Hepatocyte (in vitro differentiated cells): ENCODE data around the gene APOA1. TPM values are rescaled to one million over a fixed set of nuclear protein-coding genes. Genes with fewer than 3 reads are reported as not detected.

Experiments used
- DNase-seq: peaks from one replicate; pipeline ENCODE4 v3.0.0-alpha.2; 2016; ENCODE audit warnings: low spot score
- H2AFZ ChIP-seq: fragments of 200-600 bp; sonication (generic); 2 replicates; pipeline ENCODE4 v1.6.0; 2016; ENCODE audit warnings: antibody characterized with exemption, mild to moderate bottlenecking
- H3K27ac ChIP-seq: fragments of 200-600 bp; sonication (generic); 2 replicates; pipeline ENCODE4 v1.5.1; 2016; ENCODE audit warnings: mild to moderate bottlenecking
- H3K27me3 ChIP-seq: fragments of 200-600 bp; sonication (generic); 2 replicates; pipeline ENCODE4 v1.6.1; 2016
- H3K36me3 ChIP-seq: fragments of 200-600 bp; sonication (generic); replicated peaks from 2 replicates; pipeline ENCODE4 v1.5.1; 2016; ENCODE audit warnings: low read depth; ENCODE audit not compliant: insufficient read depth
- H3K4me1 ChIP-seq: fragments of 200-600 bp; sonication (generic); 2 replicates; pipeline ENCODE4 v1.5.1; 2016; ENCODE audit warnings: mild to moderate bottlenecking, moderate library complexity; ENCODE audit not compliant: insufficient read depth
- H3K4me2 ChIP-seq: fragments of 200-600 bp; sonication (generic); 2 replicates; pipeline ENCODE4 v1.6.0; 2016
- H3K4me3 ChIP-seq: fragments of 200-600 bp; sonication (generic); 2 replicates; pipeline ENCODE4 v1.5.1; 2016; ENCODE audit warnings: mild to moderate bottlenecking
- H3K79me2 ChIP-seq: fragments of 200-600 bp; sonication (generic); 2 replicates; pipeline ENCODE4 v1.6.0; 2017; ENCODE audit warnings: mild to moderate bottlenecking
- H3K9me2 ChIP-seq: fragments of 200-600 bp; sonication (generic); replicated peaks from 2 replicates; pipeline ENCODE4 v1.6.0; 2017; ENCODE audit warnings: mild to moderate bottlenecking; ENCODE audit not compliant: insufficient read depth
- H3K9me3 ChIP-seq: fragments of 200-600 bp; sonication (generic); 2 replicates; pipeline ENCODE4 v1.5.1; 2016; ENCODE audit warnings: low read depth, mild to moderate bottlenecking
- H4K20me1 ChIP-seq: fragments of 200-600 bp; sonication (generic); 2 replicates; pipeline ENCODE4 v1.6.0; 2016; ENCODE audit warnings: mild to moderate bottlenecking; ENCODE audit not compliant: insufficient read depth, poor library complexity, severe bottlenecking
- CTCF ChIP-seq: fragments of 200-600 bp; sonication (generic); IDR thresholded peaks from 2 replicates; pipeline ENCODE4 v1.5.1; 2016; ENCODE audit warnings: antibody characterized with exemption, mild to moderate bottlenecking; ENCODE audit not compliant: poor library complexity
- EZH2 ChIP-seq: fragments of 200-600 bp; sonication (generic); IDR thresholded peaks from 2 replicates; pipeline ENCODE4 v1.6.1; 2016; ENCODE audit warnings: antibody characterized with exemption, mild to moderate bottlenecking, borderline replicate concordance
- EZH2phosphoT487 ChIP-seq: fragments of 200-600 bp; sonication (generic); IDR thresholded peaks from one replicate; pipeline ENCODE4 v1.6.1; 2018; ENCODE audit warnings: antibody characterized with exemption, mild to moderate bottlenecking, low read depth, moderate library complexity; ENCODE audit not compliant: unreplicated experiment, severe bottlenecking
- WGBS: methylation state at CpG from one replicate; pipeline ENCODE4 v1.1.6; 2016; ENCODE audit warnings: low lambda C conversion rate; ENCODE audit errors: missing lambda C conversion rate; 5-methylcytosine and 5-hydroxymethylcytosine counted together
- polyA plus RNA-seq: library from polyadenylated mRNA; unstranded; fragments of >200 nt; fragmentation: Nextera tagmentation; extraction: Ambion mirVana; gene quantifications from 2 replicates; pipeline ENCODE4 v1.2.1, GENCODE V29; 2016
- total RNA-seq: library from RNA; depleted of rRNA; stranded (reverse); fragments of >200 nt; gene quantifications from 2 replicates; pipeline ENCODE4 v1.2.3, GENCODE V29; 2014

APOA1 gene
- total and polyA plus RNA-seq, 2 experiments from 2014 or later = 4,253 to 7,624 TPM

GRCh38 chr11:116857936-116858335 lies 20.5 kb upstream of the APOA1 start:
- Histone ChIP-seq H3K4me2 (no peak overlapping the region), H3K27me3 (no peaks in the 10 kb centered on the region), H3K4me3 (no peak overlapping the region), H2AFZ (no peak overlapping the region), H3K9me3 (no peaks in the 10 kb centered on the region), H3K9me2 (no peaks in the 10 kb centered on the region), H4K20me1 (no peaks in the 10 kb centered on the region), H3K79me2 (no peaks in the 10 kb centered on the region), H3K36me3 (no peaks in the 10 kb centered on the region), H3K4me1 (peaks cover 12% of the 10 kb centered on the region), H3K27ac (no peak overlapping the region)
- no peak for DNase-seq
- WGBS = 58% methylated on average over 7 of the region's 7 CpGs
- no peak for TF ChIP-seq CTCF

- Histone ChIP-seq H3K4me2 (no peak overlapping the region), H3K27ac (no peak overlapping the region), H3K4me3 (no peak overlapping the region), H3K9me2 (no peaks in the 10 kb centered on the region), H3K4me1 (peaks cover 16% of the 10 kb centered on the region), H4K20me1 (no peaks in the 10 kb centered on the region), H3K9me3 (no peaks in the 10 kb centered on the region), H3K36me3 (no peaks in the 10 kb centered on the region), H3K27me3 (no peaks in the 10 kb centered on the region), H2AFZ (no peak overlapping the region), H3K79me2 (no peaks in the 10 kb centered on the region)
- DNase-seq = no peak
- TF ChIP-seq CTCF (no peak), EZH2 (no peak), EZH2phosphoT487 (no peak)
- 90% methylated on average over 2 of the region's 2 CpGs for WGBS
These were observed 19.9 kb upstream of the APOA1 start for GRCh38 chr11:116857316-116857715.

GRCh38 chr11:116856423-116856822 lies 19.0 kb upstream of the APOA1 start:
- Histone ChIP-seq H4K20me1 (no peaks in the 10 kb centered on the region), H3K9me3 (no peaks in the 10 kb centered on the region), H3K4me3 (no peak overlapping the region), H3K79me2 (no peaks in the 10 kb centered on the region), H3K36me3 (no peaks in the 10 kb centered on the region), H3K27me3 (no peaks in the 10 kb centered on the region), H3K4me1 (peaks cover 24% of the 10 kb centered on the region), H2AFZ (no peak overlapping the region), H3K27ac (no peak overlapping the region), H3K4me2 (no peak overlapping the region), H3K9me2 (no peaks in the 10 kb centered on the region)
- TF ChIP-seq EZH2 (no peak), CTCF (no peak), EZH2phosphoT487 (no peak)
- no peak for DNase-seq
- WGBS = 93% methylated on average over 5 of the region's 5 CpGs

- H4K20me1 ChIP-seq = no peaks in the 10 kb centered on the region
- no peak overlapping the region for H3K27ac ChIP-seq
- WGBS = 98% methylated on average over 7 of the region's 7 CpGs
- no peak overlapping the region for H3K4me2 ChIP-seq
- no peak overlapping the region for H2AFZ ChIP-seq
- no peak overlapping the region for H3K4me3 ChIP-seq
- no peak for DNase-seq
- TF ChIP-seq EZH2 = no peak
- no peak for TF ChIP-seq EZH2phosphoT487
- no peak for TF ChIP-seq CTCF
- H3K4me1 ChIP-seq = peaks cover 29% of the 10 kb centered on the region
- H3K9me2 ChIP-seq = no peaks in the 10 kb centered on the region
- no peaks in the 10 kb centered on the region for H3K27me3 ChIP-seq
- H3K79me2 ChIP-seq = no peaks in the 10 kb centered on the region
- H3K9me3 ChIP-seq = no peaks in the 10 kb centered on the region
- H3K36me3 ChIP-seq = no peaks in the 10 kb centered on the region
These were observed 18.0 kb upstream of the APOA1 start for GRCh38 chr11:116855413-116855812.
